ENCODE results near the gene BAZ1B. TPM values are rescaled to one million over a fixed set of nuclear protein-coding genes. Genes with fewer than 3 reads are reported as not detected.

Gene BAZ1B
- total RNA-seq, 4 donors from 2014 or later: 51.3 to 62.8 (median 59.9) TPM

DNA sequence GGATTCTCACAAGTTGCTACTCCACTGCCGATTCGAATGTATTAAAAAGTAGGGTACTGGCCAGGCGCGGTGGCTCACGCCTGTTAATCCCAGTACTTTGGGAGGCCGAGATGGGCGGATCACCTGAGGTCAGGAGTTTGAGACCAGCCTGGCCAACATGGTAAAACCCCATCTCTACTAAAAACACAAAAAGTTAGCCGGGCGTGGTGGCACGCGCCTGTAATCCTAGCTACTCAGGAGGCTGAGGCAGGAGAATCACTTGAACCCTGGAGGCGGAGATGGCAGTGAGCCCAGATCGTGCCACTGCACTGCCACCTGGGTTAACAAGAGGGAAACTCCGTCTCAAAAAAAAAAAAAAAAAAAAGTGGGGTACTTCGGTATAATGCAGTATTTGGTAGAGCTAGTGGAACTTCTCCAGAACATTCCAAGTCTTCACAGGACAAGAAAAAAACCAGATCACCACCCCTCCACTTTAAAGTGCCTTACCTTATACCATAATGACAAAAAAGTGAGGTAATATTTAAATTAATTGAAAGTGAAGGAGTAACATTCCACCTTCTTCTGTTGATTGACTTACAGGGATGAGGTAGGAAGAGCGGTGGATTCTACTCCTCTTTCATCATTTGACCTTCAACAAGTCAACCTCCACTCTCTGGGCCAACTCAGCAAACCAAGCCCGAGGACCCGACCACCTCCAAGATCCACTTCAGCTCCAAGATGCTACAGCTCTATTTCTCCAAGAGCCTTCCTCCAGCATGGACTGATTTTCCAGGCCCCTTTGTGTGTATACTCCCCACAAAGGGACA is 2.0 kb downstream of the BAZ1B start:
- TF ChIP-seq, protein P1, sequence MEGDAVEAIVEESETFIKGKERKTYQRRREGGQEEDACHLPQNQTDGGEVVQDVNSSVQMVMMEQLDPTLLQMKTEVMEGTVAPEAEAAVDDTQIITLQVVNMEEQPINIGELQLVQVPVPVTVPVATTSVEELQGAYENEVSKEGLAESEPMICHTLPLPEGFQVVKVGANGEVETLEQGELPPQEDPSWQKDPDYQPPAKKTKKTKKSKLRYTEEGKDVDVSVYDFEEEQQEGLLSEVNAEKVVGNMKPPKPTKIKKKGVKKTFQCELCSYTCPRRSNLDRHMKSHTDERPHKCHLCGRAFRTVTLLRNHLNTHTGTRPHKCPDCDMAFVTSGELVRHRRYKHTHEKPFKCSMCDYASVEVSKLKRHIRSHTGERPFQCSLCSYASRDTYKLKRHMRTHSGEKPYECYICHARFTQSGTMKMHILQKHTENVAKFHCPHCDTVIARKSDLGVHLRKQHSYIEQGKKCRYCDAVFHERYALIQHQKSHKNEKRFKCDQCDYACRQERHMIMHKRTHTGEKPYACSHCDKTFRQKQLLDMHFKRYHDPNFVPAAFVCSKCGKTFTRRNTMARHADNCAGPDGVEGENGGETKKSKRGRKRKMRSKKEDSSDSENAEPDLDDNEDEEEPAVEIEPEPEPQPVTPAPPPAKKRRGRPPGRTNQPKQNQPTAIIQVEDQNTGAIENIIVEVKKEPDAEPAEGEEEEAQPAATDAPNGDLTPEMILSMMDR (IDR thresholded peaks at IDR 0.05; ENCODE audit: low read depth): no peak

DNA sequence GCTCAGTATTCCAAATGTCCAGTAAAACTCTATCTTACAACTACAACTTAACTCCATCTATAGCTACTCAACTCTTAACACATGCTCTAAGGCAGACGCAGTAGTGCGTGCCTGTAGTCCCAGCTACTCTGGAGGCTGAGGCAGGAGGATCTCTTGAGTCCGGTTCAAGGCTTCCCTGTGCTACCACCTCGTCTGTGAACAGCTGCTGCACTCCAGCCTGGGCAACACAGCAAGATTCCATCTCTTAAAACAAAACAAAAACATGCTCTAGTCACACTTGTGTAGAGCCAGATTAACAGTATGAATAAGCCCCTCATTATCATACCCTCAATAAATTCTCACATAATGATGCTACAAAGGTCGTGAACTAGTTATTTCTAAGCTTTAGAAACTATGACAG is 3.6 kb downstream of the BAZ1B start:
- TF ChIP-seq, protein P1 (IDR thresholded peaks at IDR 0.05; ENCODE audit: low read depth): no peak

DNA sequence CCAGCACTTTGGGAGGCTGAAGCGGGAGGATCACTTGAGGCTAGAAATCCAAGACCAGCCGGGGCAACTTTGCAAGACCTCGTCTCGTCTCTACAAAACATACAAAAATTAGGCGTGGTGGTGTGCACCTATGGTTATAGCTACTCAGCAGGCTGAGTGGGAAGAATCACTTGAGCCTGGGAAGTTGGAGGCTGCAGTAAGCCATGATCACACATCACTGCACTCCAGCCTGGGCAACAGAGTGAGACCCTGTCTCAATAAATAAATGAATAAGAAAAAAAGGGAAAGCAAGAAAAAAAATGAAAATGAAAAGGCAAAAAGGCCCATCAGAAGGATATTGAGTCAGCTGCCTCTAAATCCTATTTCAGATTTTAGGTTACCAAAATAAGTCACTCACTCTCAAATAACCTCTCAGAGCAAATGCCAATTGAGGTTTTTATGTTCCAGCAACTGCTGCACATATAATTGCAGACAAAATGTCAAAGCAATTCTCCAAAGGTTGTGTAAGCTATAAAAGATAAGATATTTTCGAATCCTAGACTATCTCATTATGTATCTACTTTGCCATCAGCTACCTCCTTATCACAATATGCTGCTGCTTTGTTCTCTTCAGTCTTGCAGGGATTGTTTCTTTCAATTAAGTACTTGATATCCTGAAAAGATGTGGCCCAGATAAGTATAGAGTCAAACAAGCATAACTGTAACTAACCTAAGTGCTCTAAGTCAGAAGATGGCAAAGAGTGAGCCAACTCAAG is 4.7 kb downstream of the BAZ1B start:
- TF ChIP-seq, protein P1 (IDR thresholded peaks at IDR 0.05; ENCODE audit: low read depth): no peak

DNA sequence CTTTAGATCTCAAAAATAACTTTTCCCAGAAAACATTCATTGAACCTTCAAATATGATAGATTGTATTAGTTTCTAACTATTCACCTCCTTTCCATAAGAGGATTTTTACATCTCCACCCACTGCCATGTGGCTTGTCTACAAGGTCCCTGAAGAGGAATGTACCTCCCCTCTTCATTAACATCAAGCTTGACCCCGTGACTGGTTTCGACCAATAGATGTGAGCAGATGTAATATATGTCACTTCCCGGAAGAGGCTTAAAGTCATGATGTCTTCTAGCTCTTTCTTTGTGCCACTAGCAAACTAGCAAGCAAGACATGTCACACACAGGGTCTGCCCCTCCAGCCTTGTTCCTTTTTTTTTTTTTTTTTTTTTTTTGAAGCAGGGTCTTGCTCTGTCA is 6.9 kb downstream of the BAZ1B start:
- TF ChIP-seq, protein P1 (IDR thresholded peaks at IDR 0.05; ENCODE audit: low read depth): no peak

DNA sequence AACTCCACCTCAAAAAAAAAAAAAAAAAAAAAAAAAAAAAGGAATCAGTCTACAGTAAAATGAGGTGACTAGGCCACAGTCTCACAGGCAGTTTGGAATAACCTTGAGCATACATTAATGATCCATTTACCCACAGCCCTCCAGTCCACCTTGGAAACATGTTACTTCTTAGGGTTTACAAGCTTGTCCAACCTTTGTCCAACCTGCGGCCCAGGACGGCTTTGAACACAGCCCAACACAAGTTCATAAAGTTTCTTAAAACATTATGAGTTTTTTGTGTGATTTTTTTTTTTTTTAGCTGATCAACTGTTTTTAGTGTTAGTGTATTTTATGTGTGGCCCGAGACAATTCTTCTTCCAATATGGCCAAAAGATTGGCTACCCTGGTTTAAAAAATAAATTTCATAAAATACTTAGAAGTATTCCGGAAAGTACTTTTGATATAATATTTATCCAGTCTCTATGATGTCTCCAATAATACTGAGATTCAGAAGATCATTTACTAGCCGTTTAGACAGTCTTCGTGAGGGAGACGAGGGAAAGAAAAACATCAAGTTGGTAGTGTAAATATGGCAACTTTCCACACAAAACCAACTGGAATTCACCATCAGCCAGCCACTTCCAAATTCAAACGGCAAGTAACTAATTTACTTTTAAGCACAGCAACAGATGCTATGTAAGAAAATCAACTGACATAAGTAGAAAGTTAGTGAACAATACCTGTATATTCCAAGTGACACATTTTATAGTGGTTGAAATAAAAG is 9.9 kb downstream of the BAZ1B start:
- TF ChIP-seq, protein P1 (IDR thresholded peaks at IDR 0.05; ENCODE audit: low read depth): no peak

DNA sequence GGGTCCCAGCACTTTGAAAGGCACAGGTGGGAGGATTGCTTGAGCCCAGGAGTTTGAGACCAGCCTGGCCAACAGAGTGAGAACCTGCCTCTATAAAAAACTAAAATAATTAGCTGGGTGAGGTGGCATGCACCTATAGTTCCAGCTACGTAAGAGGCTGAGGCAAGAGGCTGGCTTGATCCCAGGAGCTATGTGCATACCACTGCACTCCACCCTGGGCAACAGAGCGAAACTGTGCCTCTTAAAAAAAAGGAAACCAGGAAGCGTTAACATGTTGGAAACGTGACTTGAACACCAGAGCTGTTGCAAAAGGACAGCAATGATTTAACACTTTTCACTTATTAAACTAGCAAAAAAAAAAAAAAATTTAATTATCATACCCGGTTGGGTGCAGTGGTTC is 12.6 kb downstream of the BAZ1B start:
- TF ChIP-seq, protein P1 (IDR thresholded peaks at IDR 0.05; ENCODE audit: low read depth): no peak

DNA sequence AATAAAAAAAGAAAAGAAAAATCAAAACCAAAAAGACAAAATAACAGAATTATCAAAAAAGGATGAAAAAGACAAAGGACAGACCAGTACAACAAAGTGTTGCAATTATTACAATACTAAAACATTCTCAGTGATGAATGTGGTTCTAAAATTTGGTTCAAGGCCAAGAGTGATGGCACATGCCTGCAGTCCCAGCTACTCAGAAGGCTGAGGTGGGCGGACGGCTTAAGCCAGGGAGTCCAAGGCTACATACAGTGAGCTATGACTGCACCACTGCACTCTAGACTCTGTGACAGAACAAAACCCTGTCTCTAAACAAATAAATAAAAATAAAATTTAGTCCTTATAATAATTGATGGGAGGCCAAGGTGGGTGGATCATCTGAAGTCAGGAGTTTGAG is 14.5 kb downstream of the BAZ1B start:
- TF ChIP-seq, protein P1 (IDR thresholded peaks at IDR 0.05; ENCODE audit: low read depth): no peak

Data from subcutaneous adipose tissue (tissue), 4 donors.